Progenitor cell of endocrine pancreas (in vitro differentiated cells): ENCODE results near the gene CDH4. TPM values are rescaled to one million over a fixed set of nuclear protein-coding genes. Genes with fewer than 3 reads are reported as not detected.

Experiments used
- DNase-seq: peaks from one replicate; pipeline ENCODE4 v3.0.0; 2021; ENCODE audit warnings: low spot score; ENCODE audit not compliant: unreplicated experiment
- H3K27ac Mint-ChIP-seq: 2 replicates; pipeline ENCODE4 v1.8.0; 2021; ENCODE audit warnings: mild to moderate bottlenecking, moderate library complexity, mixed read lengths
- H3K27me3 Mint-ChIP-seq: 2 replicates; pipeline ENCODE4 v1.8.0; 2021; ENCODE audit warnings: mixed read lengths
- H3K36me3 Mint-ChIP-seq: 2 replicates; pipeline ENCODE4 v1.8.0; 2022; ENCODE audit warnings: mixed read lengths; ENCODE audit not compliant: insufficient read depth
- H3K4me1 Mint-ChIP-seq: 2 replicates; pipeline ENCODE4 v1.8.0; 2021; ENCODE audit warnings: low read depth, mixed read lengths
- H3K4me3 Mint-ChIP-seq: 2 replicates; pipeline ENCODE4 v1.8.0; 2021; ENCODE audit warnings: low read depth, mild to moderate bottlenecking, moderate library complexity, mixed read lengths
- H3K9me3 Mint-ChIP-seq: 2 replicates; pipeline ENCODE4 v1.8.0; 2021; ENCODE audit warnings: low read depth, mixed read lengths
- total RNA-seq: library from RNA; stranded (reverse); gene quantifications from 2 replicates; pipeline ENCODE4 v1.2.1, GENCODE V29; 2021
- TF ChIP-seq, protein P1 (sequence below): fragments of 200-600 bp; sonication (generic); IDR thresholded peaks from one replicate; pipeline ENCODE4 v1.5.0; 2021; ENCODE audit warnings: antibody characterized with exemption, mild to moderate bottlenecking; ENCODE audit not compliant: unreplicated experiment

CDH4 gene
- total RNA-seq, 1 donor from 2014 or later: 0.43 TPM

DNA sequence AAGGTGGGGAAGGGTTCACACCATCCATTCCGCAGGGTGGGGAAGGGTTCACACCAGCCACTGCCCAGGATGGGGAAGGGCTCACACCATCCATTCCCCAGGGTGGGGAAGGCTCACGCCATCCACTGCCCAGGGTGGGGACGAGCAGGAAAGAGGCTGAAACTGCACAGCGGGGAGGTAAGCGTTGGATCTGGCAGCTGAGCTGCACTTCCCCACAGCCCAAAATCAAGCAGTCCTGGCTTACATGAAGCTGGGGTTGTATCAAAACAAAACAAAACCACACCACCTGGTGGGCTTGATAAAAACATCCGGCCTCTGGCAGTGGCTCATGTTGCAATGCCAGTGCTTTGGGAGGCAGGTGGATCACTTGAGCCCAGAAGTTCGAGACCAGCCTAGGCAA lies 545.1 kb downstream of the CDH4 start:
- Mint-ChIP-seq H3K4me1 (no peaks in the 10 kb centered on the region), H3K27ac (no peak overlapping the region), H3K9me3 (no peaks in the 10 kb centered on the region), H3K36me3 (no peaks in the 10 kb centered on the region), H3K4me3 (no peak overlapping the region), H3K27me3 (no peaks in the 10 kb centered on the region)
- DNase-seq: no peak
- TF ChIP-seq, protein P1, sequence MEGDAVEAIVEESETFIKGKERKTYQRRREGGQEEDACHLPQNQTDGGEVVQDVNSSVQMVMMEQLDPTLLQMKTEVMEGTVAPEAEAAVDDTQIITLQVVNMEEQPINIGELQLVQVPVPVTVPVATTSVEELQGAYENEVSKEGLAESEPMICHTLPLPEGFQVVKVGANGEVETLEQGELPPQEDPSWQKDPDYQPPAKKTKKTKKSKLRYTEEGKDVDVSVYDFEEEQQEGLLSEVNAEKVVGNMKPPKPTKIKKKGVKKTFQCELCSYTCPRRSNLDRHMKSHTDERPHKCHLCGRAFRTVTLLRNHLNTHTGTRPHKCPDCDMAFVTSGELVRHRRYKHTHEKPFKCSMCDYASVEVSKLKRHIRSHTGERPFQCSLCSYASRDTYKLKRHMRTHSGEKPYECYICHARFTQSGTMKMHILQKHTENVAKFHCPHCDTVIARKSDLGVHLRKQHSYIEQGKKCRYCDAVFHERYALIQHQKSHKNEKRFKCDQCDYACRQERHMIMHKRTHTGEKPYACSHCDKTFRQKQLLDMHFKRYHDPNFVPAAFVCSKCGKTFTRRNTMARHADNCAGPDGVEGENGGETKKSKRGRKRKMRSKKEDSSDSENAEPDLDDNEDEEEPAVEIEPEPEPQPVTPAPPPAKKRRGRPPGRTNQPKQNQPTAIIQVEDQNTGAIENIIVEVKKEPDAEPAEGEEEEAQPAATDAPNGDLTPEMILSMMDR: peak; percentile 13

GRCh38 chr20:61797971-61798411 lies 545.9 kb downstream of the CDH4 start:
- no peaks in the 10 kb centered on the region for H3K4me1 Mint-ChIP-seq
- TF ChIP-seq, protein P1: no peak
- H3K27me3 Mint-ChIP-seq: no peaks in the 10 kb centered on the region
- no peak overlapping the region for H3K4me3 Mint-ChIP-seq
- no peaks in the 10 kb centered on the region for H3K9me3 Mint-ChIP-seq
- no peak overlapping the region for H3K27ac Mint-ChIP-seq
- DNase-seq: no peak
- H3K36me3 Mint-ChIP-seq: no peaks in the 10 kb centered on the region

GRCh38 chr20:61798632-61799031 lies 546.6 kb downstream of the CDH4 start:
- H3K4me3 Mint-ChIP-seq: no peak overlapping the region
- TF ChIP-seq, protein P1: no peak
- DNase-seq: no peak

GRCh38 chr20:61799394-61799923 lies 547.4 kb downstream of the CDH4 start:
- no peak overlapping the region for H3K4me3 Mint-ChIP-seq
- no peaks in the 10 kb centered on the region for H3K9me3 Mint-ChIP-seq
- TF ChIP-seq, protein P1: no peak
- no peak overlapping the region for H3K27ac Mint-ChIP-seq
- H3K4me1 Mint-ChIP-seq: no peaks in the 10 kb centered on the region
- no peaks in the 10 kb centered on the region for H3K36me3 Mint-ChIP-seq
- H3K27me3 Mint-ChIP-seq: peaks cover 8% of the 10 kb centered on the region
- no peak for DNase-seq

More at GRCh38 chr20:61798632-61799031, 546.6 kb downstream of the CDH4 start:
- H3K9me3 Mint-ChIP-seq: no peaks in the 10 kb centered on the region
- H3K36me3 Mint-ChIP-seq: no peaks in the 10 kb centered on the region
- H3K4me1 Mint-ChIP-seq: no peaks in the 10 kb centered on the region
- H3K27me3 Mint-ChIP-seq: peaks cover 4% of the 10 kb centered on the region
- no peak overlapping the region for H3K27ac Mint-ChIP-seq

GRCh38 chr20:61799928-61800327 lies 547.9 kb downstream of the CDH4 start:
- Mint-ChIP-seq H3K27ac (no peak overlapping the region), H3K27me3 (peaks cover 11% of the 10 kb centered on the region), H3K4me3 (no peak overlapping the region), H3K36me3 (no peaks in the 10 kb centered on the region), H3K9me3 (no peaks in the 10 kb centered on the region), H3K4me1 (no peaks in the 10 kb centered on the region)
- no peak for DNase-seq
- TF ChIP-seq, protein P1: no peak
